ENCODE measurements around the gene DNAJC28. TPM values are rescaled to one million over a fixed set of nuclear protein-coding genes. Genes with fewer than 3 reads are reported as not detected.
"Not testable (repeated sequence)": the region's sequence is repeated elsewhere in the genome, so short reads cannot be mapped to it uniquely, and the experiment has no call there.

DNAJC28 gene
- total and polyA plus RNA-seq, 7 donors, result 1.6 to 3.7 (median 2.4) TPM

- H3K36me3 ChIP-seq, result no peaks in the 10 kb centered on the region
- no peaks in the 10 kb centered on the region for H3K9me3 ChIP-seq
- no peak overlapping the region for H3K4me3 ChIP-seq
- intact Hi-C loops (cut with DNase I), result no loop called here
- no peak for DNase-seq
- TF ChIP-seq POLR2AphosphoS5 (IDR thresholded peaks at IDR 0.05) (no peak), CTCF (IDR thresholded peaks at IDR 0.05) (no peak), POLR2A (IDR thresholded peaks at IDR 0.05) (no peak), EP300 (IDR thresholded peaks at IDR 0.05) (no peak)
- 95% methylated on average over 3 of the region's 3 CpGs for WGBS, 2 donors
- H3K4me1 ChIP-seq, result peaks cover 0 to 14% (median 11%) of the 10 kb centered on the region in 4 donors
- no peak overlapping the region for H3K27ac ChIP-seq
- no peaks in the 10 kb centered on the region for H3K27me3 ChIP-seq
Measured at GRCh38 chr21:33473344-33473743, 18.2 kb downstream of the DNAJC28 start.

GRCh38 chr21:33470701-33471100, 20.8 kb downstream of the DNAJC28 start:
- 96% methylated on average over 2 of the region's 2 CpGs for WGBS, 2 donors
- DNase-seq, result no peak
- H3K27ac ChIP-seq, result no peak overlapping the region

GRCh38 chr21:33469183-33469582, 22.3 kb downstream of the DNAJC28 start:
- H3K27ac ChIP-seq; DNase-seq; H3K27me3 ChIP-seq; H3K9me3 ChIP-seq; H3K4me1 ChIP-seq; intact Hi-C loops (cut with DNase I); H3K4me3 ChIP-seq: not testable (repeated sequence)
- WGBS, 2 donors, result 86 to 92% methylated on average over 4 of the region's 4 CpGs
- peaks cover 0 to 14% (median 0%) of the 10 kb centered on the region in 4 donors for H3K36me3 ChIP-seq

More at GRCh38 chr21:33470701-33471100, 20.8 kb downstream of the DNAJC28 start:
- H3K36me3 ChIP-seq, result peaks cover 0 to 2% (median 0%) of the 10 kb centered on the region in 4 donors
- intact Hi-C loops (cut with DNase I), result no loop called here
- no peak overlapping the region for H3K4me3 ChIP-seq
- H3K27me3 ChIP-seq, result no peaks in the 10 kb centered on the region
- peaks cover 0 to 7% (median 0%) of the 10 kb centered on the region in 4 donors for H3K4me1 ChIP-seq
- TF ChIP-seq POLR2A (IDR thresholded peaks at IDR 0.05) (no peak), EP300 (IDR thresholded peaks at IDR 0.05) (no peak), CTCF (IDR thresholded peaks at IDR 0.05) (no peak), POLR2AphosphoS5 (IDR thresholded peaks at IDR 0.05) (no peak)
- H3K9me3 ChIP-seq, result no peaks in the 10 kb centered on the region

DNA sequence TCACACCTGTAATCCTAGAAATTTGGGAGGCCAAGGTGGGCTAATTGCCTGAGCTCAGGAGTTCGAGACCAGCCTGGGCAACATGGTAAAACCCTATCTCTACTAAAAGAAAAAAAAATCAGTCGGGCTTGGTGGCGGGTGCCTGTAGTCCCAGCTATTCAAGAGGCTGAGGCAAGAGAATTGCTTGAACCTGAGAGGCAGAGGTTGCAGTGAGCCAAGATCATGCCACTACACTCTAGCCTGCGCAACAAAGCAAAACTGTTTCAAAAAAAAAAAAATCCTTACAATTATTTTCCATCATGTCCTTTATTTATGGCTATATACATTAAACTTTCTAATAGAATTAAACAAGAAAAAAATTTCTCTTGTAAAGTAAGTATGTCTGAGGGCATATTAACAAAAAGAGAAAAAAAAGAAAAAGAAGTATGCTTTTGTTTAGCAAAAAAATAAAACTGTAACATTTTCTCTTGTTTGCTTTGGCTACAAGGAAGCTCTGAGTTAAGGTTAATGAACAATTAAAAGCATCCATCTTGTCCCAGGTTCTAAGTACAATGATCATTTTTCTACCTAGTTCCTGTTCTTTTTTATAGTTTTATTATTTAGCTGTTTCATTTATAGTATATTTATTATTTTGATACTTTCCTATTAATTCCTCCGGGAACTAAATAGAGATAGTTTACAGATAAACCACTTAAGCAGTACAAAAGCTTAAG, 29.8 kb downstream of the DNAJC28 start:
- TF ChIP-seq POLR2A (IDR thresholded peaks at IDR 0.05) (no peak), EP300 (IDR thresholded peaks at IDR 0.05) (no peak), CTCF (IDR thresholded peaks at IDR 0.05) (no peak), POLR2AphosphoS5 (IDR thresholded peaks at IDR 0.05) (no peak)
- intact Hi-C loops (cut with DNase I), result no loop called here
- no peaks in the 10 kb centered on the region for H3K9me3 ChIP-seq
- no peak for DNase-seq
- H3K27me3 ChIP-seq, result no peaks in the 10 kb centered on the region
- WGBS, 2 donors, result 65 to 86% methylated on average over 5 of the region's 5 CpGs
- H3K4me1 ChIP-seq, result no peaks in the 10 kb centered on the region
- no peak overlapping the region for H3K4me3 ChIP-seq
- H3K27ac ChIP-seq, result no peak overlapping the region
- H3K36me3 ChIP-seq, result peaks cover 0 to 76% (median 18%) of the 10 kb centered on the region in 4 donors

- no peak overlapping the region for H3K4me3 ChIP-seq
- H3K4me1 ChIP-seq, result no peaks in the 10 kb centered on the region
- intact Hi-C loops (cut with DNase I), result no loop called here
- TF ChIP-seq POLR2AphosphoS5 (IDR thresholded peaks at IDR 0.05) (no peak), CTCF (IDR thresholded peaks at IDR 0.05) (no peak), POLR2A (IDR thresholded peaks at IDR 0.05) (no peak), EP300 (IDR thresholded peaks at IDR 0.05) (no peak)
- no peaks in the 10 kb centered on the region for H3K9me3 ChIP-seq
- H3K36me3 ChIP-seq, result peaks cover 0 to 87% (median 23%) of the 10 kb centered on the region in 4 donors
- no peak for DNase-seq
- H3K27ac ChIP-seq, result no peak overlapping the region
- 99% methylated on average over 3 of the region's 3 CpGs for WGBS, 2 donors
- H3K27me3 ChIP-seq, result no peaks in the 10 kb centered on the region
Measured at GRCh38 chr21:33458861-33459260, 32.7 kb downstream of the DNAJC28 start.

Measured in sigmoid colon (tissue), 7 donors.